Liver (tissue), 9 donors: ENCODE data around the gene VSIG2. TPM values are rescaled to one million over a fixed set of nuclear protein-coding genes. Genes with fewer than 3 reads are reported as not detected.

Source experiments
- DNase-seq: peaks from one replicate; pipeline ENCODE4 v3.0.0-alpha.2; 2017; ENCODE audit warnings: low spot score
- H3K27ac ChIP-seq, 2 donors: one replicate each; pipeline ENCODE4 v1.7.0; 2013; ENCODE audit warnings: inconsistent platforms in 2 of 2, low read length in 2 of 2, control low read depth in 1 of 2, low read depth in 1 of 2, mild to moderate bottlenecking in 1 of 2
- H3K27me3 ChIP-seq, 4 donors: one replicate each; pipeline versions ENCODE4 v1.6.1 to v1.7.0; 2013; ENCODE audit warnings: low read length in 3 of 4, inconsistent platforms in 1 of 4, mild to moderate bottlenecking in 1 of 4, moderate library complexity in 1 of 4; ENCODE audit not compliant: control insufficient read depth in 4 of 4, insufficient read depth in 4 of 4
- H3K36me3 ChIP-seq, 4 donors: one replicate each; pipeline versions ENCODE4 v1.6.1 to v1.7.0; 2013; ENCODE audit warnings: low read length in 3 of 4, mild to moderate bottlenecking in 3 of 4, low read depth in 1 of 4, moderate library complexity in 1 of 4; ENCODE audit not compliant: control insufficient read depth in 4 of 4, insufficient read depth in 3 of 4
- H3K4me1 ChIP-seq, 4 donors: one replicate each; pipeline versions ENCODE4 v1.6.1 to v1.7.0; 2013; ENCODE audit warnings: low read length in 3 of 4, mild to moderate bottlenecking in 3 of 4, moderate library complexity in 1 of 4; ENCODE audit not compliant: control insufficient read depth in 4 of 4, insufficient read depth in 4 of 4
- H3K4me3 ChIP-seq, 3 donors: one replicate each; pipeline versions ENCODE4 v1.6.1 to v1.7.0; 2013; ENCODE audit warnings: low read length in 3 of 3, control low read depth in 1 of 3, low read depth in 1 of 3, mild to moderate bottlenecking in 1 of 3
- H3K9ac ChIP-seq, 2 donors: one replicate each; pipeline ENCODE4 v1.7.0; 2013; ENCODE audit warnings: low read length in 2 of 2, mild to moderate bottlenecking in 2 of 2, moderate library complexity in 2 of 2, control low read depth in 1 of 2, low read depth in 1 of 2
- H3K9me3 ChIP-seq, 4 donors: one replicate each; pipeline versions ENCODE4 v1.6.1 to v1.7.0; 2013; ENCODE audit warnings: low read length in 3 of 4; ENCODE audit not compliant: control insufficient read depth in 4 of 4
- ATF3 ChIP-seq: IDR thresholded peaks from 2 replicates; pipeline ENCODE4 v1.6.1; 2016; ENCODE audit warnings: antibody characterized with exemption
- EGR1 ChIP-seq, 2 donors: IDR thresholded peaks; 2 replicates each; pipeline ENCODE4 v1.6.1; 2016 to 2018; ENCODE audit warnings: antibody characterized with exemption in 2 of 2, low read depth in 2 of 2
- FOXA2 ChIP-seq: IDR thresholded peaks from 2 replicates; pipeline ENCODE4 v1.6.1; 2016; ENCODE audit warnings: antibody characterized with exemption
- GABPA ChIP-seq, 2 donors: IDR thresholded peaks in 1 of 2; conservative IDR thresholded peaks in 1 of 2; 2 replicates each; pipeline ENCODE4 v1.6.1; 2016; ENCODE audit warnings: antibody characterized with exemption in 2 of 2, mild to moderate bottlenecking in 1 of 2, moderate library complexity in 1 of 2
- HNF4A ChIP-seq, 2 donors: conservative IDR thresholded peaks; 2 replicates each; pipeline ENCODE4 v1.6.1; 2016; ENCODE audit warnings: antibody characterized with exemption in 2 of 2, mild to moderate bottlenecking in 2 of 2
- HNF4G ChIP-seq: IDR thresholded peaks from 2 replicates; pipeline ENCODE4 v1.6.1; 2016; ENCODE audit warnings: antibody characterized with exemption
- JUND ChIP-seq, 2 donors: IDR thresholded peaks; 2 replicates each; pipeline ENCODE4 v1.6.1; 2016; ENCODE audit warnings: antibody characterized with exemption in 2 of 2
- MAX ChIP-seq: IDR thresholded peaks from 2 replicates; pipeline ENCODE4 v1.6.1; 2016; ENCODE audit warnings: antibody characterized with exemption
- NR2F2 ChIP-seq: IDR thresholded peaks from 2 replicates; pipeline ENCODE4 v1.6.1; 2016; ENCODE audit warnings: antibody characterized with exemption
- RAD21 ChIP-seq, 2 donors: IDR thresholded peaks; 2 replicates each; pipeline ENCODE4 v1.6.1; 2016; ENCODE audit warnings: antibody characterized with exemption in 2 of 2, mild to moderate bottlenecking in 2 of 2
- RXRA ChIP-seq, 2 donors: IDR thresholded peaks; 2 replicates each; pipeline ENCODE4 v1.6.1; 2017 to 2018; ENCODE audit warnings: antibody characterized with exemption in 2 of 2, mild to moderate bottlenecking in 1 of 2
- SP1 ChIP-seq: IDR thresholded peaks from 2 replicates; pipeline ENCODE4 v1.6.1; 2018; ENCODE audit warnings: antibody characterized with exemption, mild to moderate bottlenecking
- TAF1 ChIP-seq: conservative IDR thresholded peaks from 2 replicates; pipeline ENCODE4 v1.6.1; 2016; ENCODE audit warnings: antibody characterized with exemption, mild to moderate bottlenecking
- YY1 ChIP-seq: IDR thresholded peaks from 2 replicates; pipeline ENCODE4 v1.6.1; 2016; ENCODE audit warnings: antibody characterized with exemption, mild to moderate bottlenecking
- ZBTB33 ChIP-seq: IDR thresholded peaks from 2 replicates; pipeline ENCODE4 v1.6.1; 2016; ENCODE audit warnings: antibody characterized with exemption
- WGBS: extraction: QIAGEN DNeasy Blood & Tissue Kit; methylation state at CpG from one replicate; pipeline ENCODE4 v1.1.7; 2013; 5-methylcytosine and 5-hydroxymethylcytosine counted together
- polyA plus RNA-seq, 2 donors: library from polyadenylated mRNA; stranded (reverse) in 1 of 2; unstranded in 1 of 2; fragments of 200-250 nt in 1 of 2; fragments of >200 nt in 1 of 2; fragmentation: Nextera tagmentation in 1 of 2; extraction: Ambion mirVana in 1 of 2; gene quantifications; one replicate each; pipeline versions ENCODE4 v1.2.1 to v1.2.3, GENCODE V29; 2013 to 2015
- total RNA-seq, 2 donors: library from RNA; depleted of rRNA; stranded (reverse); fragments of >200 nt; gene quantifications; one replicate each; pipeline ENCODE4 v1.2.3, GENCODE V29; 2014
- TF ChIP-seq, protein P1 (sequence below): fragments of 150-350 bp; IDR thresholded peaks from 2 replicates; pipeline ENCODE4 v1.5.1; 2017; ENCODE audit warnings: improper control_type of control experiment, low read depth, low read length; ENCODE audit not compliant: missing input control
- TF ChIP-seq, protein P2 (sequence below): IDR thresholded peaks from 2 replicates; pipeline ENCODE4 v1.6.1; 2016; ENCODE audit warnings: antibody characterized with exemption, mild to moderate bottlenecking
- donor health status: healthy.
- donor health status: healthy.
- donor health status: healthy.
- donor health status: healthy.
- donor health status: healthy.

The VSIG2 gene
- total and polyA plus RNA-seq, 4 donors, result 0.51 to 1.3 (median 0.75) TPM; not detected in 1

- TF ChIP-seq TAF1, result no peak
- no peak for TF ChIP-seq EGR1 (IDR thresholded peaks at IDR 0.05; ENCODE audit: low read depth in 2 of 2)
- no peak for TF ChIP-seq RAD21 (IDR thresholded peaks at IDR 0.05)
- no peak for TF ChIP-seq HNF4A (conservative IDR thresholded peaks at IDR 0.05)
- TF ChIP-seq ATF3, result no peak
- TF ChIP-seq RXRA (IDR thresholded peaks at IDR 0.05), result no peak
- no peak for TF ChIP-seq NR2F2
- TF ChIP-seq, protein P1, sequence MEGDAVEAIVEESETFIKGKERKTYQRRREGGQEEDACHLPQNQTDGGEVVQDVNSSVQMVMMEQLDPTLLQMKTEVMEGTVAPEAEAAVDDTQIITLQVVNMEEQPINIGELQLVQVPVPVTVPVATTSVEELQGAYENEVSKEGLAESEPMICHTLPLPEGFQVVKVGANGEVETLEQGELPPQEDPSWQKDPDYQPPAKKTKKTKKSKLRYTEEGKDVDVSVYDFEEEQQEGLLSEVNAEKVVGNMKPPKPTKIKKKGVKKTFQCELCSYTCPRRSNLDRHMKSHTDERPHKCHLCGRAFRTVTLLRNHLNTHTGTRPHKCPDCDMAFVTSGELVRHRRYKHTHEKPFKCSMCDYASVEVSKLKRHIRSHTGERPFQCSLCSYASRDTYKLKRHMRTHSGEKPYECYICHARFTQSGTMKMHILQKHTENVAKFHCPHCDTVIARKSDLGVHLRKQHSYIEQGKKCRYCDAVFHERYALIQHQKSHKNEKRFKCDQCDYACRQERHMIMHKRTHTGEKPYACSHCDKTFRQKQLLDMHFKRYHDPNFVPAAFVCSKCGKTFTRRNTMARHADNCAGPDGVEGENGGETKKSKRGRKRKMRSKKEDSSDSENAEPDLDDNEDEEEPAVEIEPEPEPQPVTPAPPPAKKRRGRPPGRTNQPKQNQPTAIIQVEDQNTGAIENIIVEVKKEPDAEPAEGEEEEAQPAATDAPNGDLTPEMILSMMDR, result no peak
- no peak for TF ChIP-seq SP1
- no peak for TF ChIP-seq JUND (IDR thresholded peaks at IDR 0.05)
- TF ChIP-seq GABPA (IDR thresholded peaks at IDR 0.05 in 1 of 2, conservative IDR thresholded peaks at IDR 0.05 in 1 of 2), result no peak
- TF ChIP-seq, protein P2, sequence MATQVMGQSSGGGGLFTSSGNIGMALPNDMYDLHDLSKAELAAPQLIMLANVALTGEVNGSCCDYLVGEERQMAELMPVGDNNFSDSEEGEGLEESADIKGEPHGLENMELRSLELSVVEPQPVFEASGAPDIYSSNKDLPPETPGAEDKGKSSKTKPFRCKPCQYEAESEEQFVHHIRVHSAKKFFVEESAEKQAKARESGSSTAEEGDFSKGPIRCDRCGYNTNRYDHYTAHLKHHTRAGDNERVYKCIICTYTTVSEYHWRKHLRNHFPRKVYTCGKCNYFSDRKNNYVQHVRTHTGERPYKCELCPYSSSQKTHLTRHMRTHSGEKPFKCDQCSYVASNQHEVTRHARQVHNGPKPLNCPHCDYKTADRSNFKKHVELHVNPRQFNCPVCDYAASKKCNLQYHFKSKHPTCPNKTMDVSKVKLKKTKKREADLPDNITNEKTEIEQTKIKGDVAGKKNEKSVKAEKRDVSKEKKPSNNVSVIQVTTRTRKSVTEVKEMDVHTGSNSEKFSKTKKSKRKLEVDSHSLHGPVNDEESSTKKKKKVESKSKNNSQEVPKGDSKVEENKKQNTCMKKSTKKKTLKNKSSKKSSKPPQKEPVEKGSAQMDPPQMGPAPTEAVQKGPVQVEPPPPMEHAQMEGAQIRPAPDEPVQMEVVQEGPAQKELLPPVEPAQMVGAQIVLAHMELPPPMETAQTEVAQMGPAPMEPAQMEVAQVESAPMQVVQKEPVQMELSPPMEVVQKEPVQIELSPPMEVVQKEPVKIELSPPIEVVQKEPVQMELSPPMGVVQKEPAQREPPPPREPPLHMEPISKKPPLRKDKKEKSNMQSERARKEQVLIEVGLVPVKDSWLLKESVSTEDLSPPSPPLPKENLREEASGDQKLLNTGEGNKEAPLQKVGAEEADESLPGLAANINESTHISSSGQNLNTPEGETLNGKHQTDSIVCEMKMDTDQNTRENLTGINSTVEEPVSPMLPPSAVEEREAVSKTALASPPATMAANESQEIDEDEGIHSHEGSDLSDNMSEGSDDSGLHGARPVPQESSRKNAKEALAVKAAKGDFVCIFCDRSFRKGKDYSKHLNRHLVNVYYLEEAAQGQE, result no peak
- TF ChIP-seq FOXA2, result no peak
- TF ChIP-seq HNF4G, result no peak
- TF ChIP-seq MAX, result no peak
- TF ChIP-seq YY1, result no peak
- Histone ChIP-seq H3K9me3 (no peaks in the 10 kb centered on the region), H3K36me3 (no peaks in the 10 kb centered on the region), H3K9ac (no peak overlapping the region), H3K4me1 (peaks cover 4 to 12% (median 9%) of the 10 kb centered on the region in 4 donors), H3K4me3 (no peak overlapping the region), H3K27me3 (no peaks in the 10 kb centered on the region), H3K27ac (no peak overlapping the region)
- WGBS, result 59% methylated on average over 3 of the region's 3 CpGs
- no peak for DNase-seq
Observed at GRCh38 chr11:124736736-124737135, 15.3 kb downstream of the VSIG2 start.

GRCh38 chr11:124732230-124732629, 19.8 kb downstream of the VSIG2 start:
- peak; percentile 30 for DNase-seq
- WGBS, result 84% methylated on average over 4 of the region's 4 CpGs
- H3K27ac ChIP-seq, result no peak overlapping the region
- TF ChIP-seq TAF1 (no peak), FOXA2 (no peak), RAD21 (IDR thresholded peaks at IDR 0.05) (no peak), YY1 (no peak), JUND (IDR thresholded peaks at IDR 0.05) (no peak), EGR1 (IDR thresholded peaks at IDR 0.05; ENCODE audit: low read depth in 2 of 2) (no peak), MAX (no peak), HNF4A (conservative IDR thresholded peaks at IDR 0.05) (no peak), ZBTB33 (no peak), ATF3 (no peak)
- TF ChIP-seq, protein P2, result no peak
- TF ChIP-seq, protein P1, result no peak

More at GRCh38 chr11:124732230-124732629, 19.8 kb downstream of the VSIG2 start:
- H3K4me1 ChIP-seq, result no peaks in the 10 kb centered on the region
- H3K4me3 ChIP-seq, result no peak overlapping the region
- no peaks in the 10 kb centered on the region for H3K9me3 ChIP-seq
- no peaks in the 10 kb centered on the region for H3K36me3 ChIP-seq
- no peaks in the 10 kb centered on the region for H3K27me3 ChIP-seq
- H3K9ac ChIP-seq, result no peak overlapping the region
